Motor neuron (in vitro differentiated cells): Measurements from ENCODE around the gene EPAS1. TPM values are rescaled to one million over a fixed set of nuclear protein-coding genes. Genes with fewer than 3 reads are reported as not detected.

Experiments
- ATAC-seq, 8 experiments: fragments of 200-7000 bp; cut with Tn5 transposase; replicated peaks in 6 of 8; 2 replicates each; pipeline ENCODE4 v1.8.0; 2021; ENCODE audit warnings: mild to moderate bottlenecking in 8 of 8, moderate library complexity in 8 of 8
- H3K27ac ChIP-seq, 2 donors: fragments of 250-450 bp; sonication (Bioruptor Pico); 2 replicates each; pipeline ENCODE4 v1.9.0; 2021; ENCODE audit warnings: antibody characterized with exemption in 2 of 2, mild to moderate bottlenecking in 2 of 2, moderate library complexity in 1 of 2
- H3K4me1 ChIP-seq, 2 donors: fragments of 250-450 bp; sonication (Bioruptor Pico); replicated peaks in 1 of 2; 2 replicates each; pipeline ENCODE4 v1.6.1; 2021; ENCODE audit warnings: antibody characterized with exemption in 2 of 2, mild to moderate bottlenecking in 2 of 2, moderate library complexity in 1 of 2
- H3K4me3 ChIP-seq, 5 donors: fragments of 250-450 bp; sonication (Bioruptor Pico); 2 replicates each; pipeline ENCODE4 v1.9.0; 2021; ENCODE audit warnings: antibody characterized with exemption in 5 of 5, mild to moderate bottlenecking in 5 of 5, moderate library complexity in 4 of 5
- WGBS, 10 experiments: fragments of 450-650 bp; shearing (Covaris generic); methylation state at CpG; one replicate each; pipeline ENCODE4 v1.0.0; 2022; 5-methylcytosine and 5-hydroxymethylcytosine counted together
- in situ Hi-C, 9 experiments: fragments of 400-800 bp; cut with MboI; loops; one replicate each; pipeline ENCODE4 v1.15.0; 2021; ENCODE audit warnings: low sequenced_read_pairs in 9 of 9, low pct_unique_long_range_greater_than_20kb in 2 of 9; ENCODE audit not compliant: unreplicated experiment in 9 of 9
- total RNA-seq, 8 experiments: library from RNA; unstranded; fragments of 300-600 nt; gene quantifications; 2 replicates each; pipeline versions ENCODE4 v1.2.3 to v1.2.4, GENCODE V29; 2022

The EPAS1 gene
- total RNA-seq, 8 experiments from 2014 or later, result 0.11 to 6.9 (median 1.7) TPM

DNA sequence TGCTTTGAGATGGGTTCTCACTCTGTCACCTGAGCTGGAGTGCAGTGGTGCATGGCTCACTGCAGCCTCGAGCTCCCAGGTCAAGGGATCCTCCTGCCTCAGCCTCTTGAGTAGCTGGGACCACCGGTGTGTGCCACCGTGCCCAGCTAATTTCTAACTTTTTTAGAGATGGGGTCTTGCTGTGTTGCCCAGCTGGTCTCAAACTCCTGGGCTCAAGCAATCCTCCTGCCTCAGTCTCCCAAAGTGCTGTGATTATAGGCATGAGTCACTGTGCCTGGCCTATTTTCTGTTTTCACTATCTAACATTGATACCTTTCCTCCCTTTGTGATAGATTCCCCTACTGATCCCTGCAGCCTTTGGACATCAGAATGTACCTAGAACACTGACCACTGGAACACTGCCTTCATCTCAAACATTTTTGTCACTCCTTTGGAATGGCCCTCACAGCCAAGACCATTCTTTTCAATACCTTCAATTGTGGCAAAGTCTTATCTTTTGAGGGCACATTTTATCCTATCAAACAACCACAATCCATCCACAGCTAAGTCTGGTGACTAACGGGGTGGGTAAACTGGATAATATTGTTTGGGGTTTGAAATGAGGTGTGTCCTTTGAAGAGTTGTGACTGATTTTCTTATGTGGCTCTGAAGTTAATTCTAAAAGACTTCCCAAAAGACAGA is 43.7 kb downstream of the EPAS1 start:
- no peak overlapping the region for H3K4me3 ChIP-seq
- peaks cover 1 to 7% of the 10 kb centered on the region in 2 donors for H3K4me1 ChIP-seq
- H3K27ac ChIP-seq, result no peak overlapping the region
- in situ Hi-C loops, result no loop called here
- 62 to 100% (median 78%) methylated on average over 1 to 4 of the region's 4 CpGs; no CpG with 5 or more reads in 4 of the 10 experiments for WGBS, 10 experiments
- no peak for ATAC-seq

DNA sequence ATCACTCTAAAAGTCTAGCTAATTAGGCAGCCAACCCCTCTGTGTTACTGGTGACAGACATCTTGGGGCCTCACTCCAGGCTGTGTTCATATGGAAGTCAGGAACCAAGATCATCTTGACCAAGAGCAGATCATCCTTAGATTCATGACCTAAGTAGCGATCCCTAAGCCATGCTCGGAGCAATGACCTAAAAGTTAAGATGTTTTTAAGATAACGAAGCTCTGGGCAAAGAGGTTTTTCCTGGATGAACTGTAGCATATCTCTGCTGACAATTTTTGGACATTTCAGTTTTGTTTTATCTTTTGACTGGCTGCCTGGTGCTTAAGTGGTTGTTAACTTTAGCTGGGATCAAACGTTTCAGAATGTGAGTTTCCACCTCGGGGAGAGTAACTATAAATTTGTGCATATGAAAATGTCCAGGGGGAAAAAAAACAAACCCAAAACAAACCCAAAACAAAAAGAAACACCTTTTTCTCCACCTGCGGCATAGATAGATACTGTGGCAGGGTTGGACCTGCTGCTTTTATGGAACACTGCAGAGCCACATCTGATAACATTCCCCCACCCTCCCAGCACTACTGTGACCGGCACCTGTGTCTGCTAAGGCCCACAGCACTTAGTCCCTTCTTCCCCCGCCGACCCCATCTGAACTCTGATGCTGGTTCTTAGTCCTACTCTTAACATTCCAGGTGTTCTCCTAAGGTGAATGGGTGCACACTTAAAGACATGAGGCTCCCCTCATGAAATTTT is 45.5 kb downstream of the EPAS1 start:
- no peak for ATAC-seq
- 30 to 100% (median 74%) methylated on average over 1 to 9 of the region's 9 CpGs for WGBS, 10 experiments
- Histone ChIP-seq H3K4me1 (no peaks in the 10 kb centered on the region), H3K4me3 (no peak overlapping the region), H3K27ac (no peak overlapping the region)
- in situ Hi-C loops, result no loop called here

DNA sequence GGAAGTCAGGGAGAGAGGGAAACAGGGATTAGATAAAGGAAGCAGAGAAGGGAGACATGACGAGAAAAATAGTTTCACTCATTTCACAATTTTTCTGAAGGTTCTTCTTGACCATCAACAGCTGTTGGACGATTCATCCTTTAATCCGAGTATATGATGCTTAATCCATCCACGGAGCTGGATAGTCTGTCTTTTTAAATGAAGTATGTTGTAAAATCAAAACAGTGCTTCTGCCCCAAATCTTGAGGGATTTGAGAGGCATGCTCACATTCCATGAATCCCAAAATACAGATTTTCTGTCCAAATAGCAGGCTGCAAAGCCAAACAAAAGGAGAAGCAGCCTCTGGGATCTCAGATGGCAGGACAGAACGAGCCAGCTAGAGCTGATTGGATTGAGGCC is 47.5 kb downstream of the EPAS1 start:
- Histone ChIP-seq H3K4me3 (no peak overlapping the region), H3K27ac (no peak overlapping the region), H3K4me1 (no peaks in the 10 kb centered on the region)
- in situ Hi-C loops, result no loop called here
- ATAC-seq, result no peak
- WGBS, 10 experiments, result 11 to 88% (median 68%) methylated on average over 1 to 5 of the region's 5 CpGs; no CpG with 5 or more reads in 1 of the 10 experiments

DNA sequence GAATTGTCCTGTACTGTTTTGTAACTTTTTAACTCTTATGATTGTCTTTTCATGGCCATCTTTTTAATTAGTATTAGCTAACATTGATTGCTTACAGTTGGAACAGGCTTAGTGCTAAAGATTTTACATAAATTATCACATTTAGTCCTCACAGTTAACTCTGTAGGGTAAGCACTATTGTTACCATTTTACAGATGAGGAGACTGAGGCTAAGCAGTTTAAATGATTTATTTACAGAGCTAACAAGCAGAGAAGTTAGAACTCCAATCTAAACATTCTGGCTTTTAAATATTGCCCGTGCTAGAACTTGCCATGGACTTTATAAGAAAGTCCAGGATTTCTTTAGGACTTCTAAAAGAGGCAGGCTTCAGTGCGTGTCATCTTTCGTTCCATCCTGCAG is 48.6 kb downstream of the EPAS1 start:
- Histone ChIP-seq H3K27ac (no peak overlapping the region), H3K4me1 (no peaks in the 10 kb centered on the region), H3K4me3 (no peak overlapping the region)
- no peak for ATAC-seq
- in situ Hi-C loops, result no loop called here
- 29 to 76% (median 71%) methylated on average over 1 to 3 of the region's 3 CpGs; no CpG with 5 or more reads in 3 of the 10 experiments for WGBS, 10 experiments

DNA sequence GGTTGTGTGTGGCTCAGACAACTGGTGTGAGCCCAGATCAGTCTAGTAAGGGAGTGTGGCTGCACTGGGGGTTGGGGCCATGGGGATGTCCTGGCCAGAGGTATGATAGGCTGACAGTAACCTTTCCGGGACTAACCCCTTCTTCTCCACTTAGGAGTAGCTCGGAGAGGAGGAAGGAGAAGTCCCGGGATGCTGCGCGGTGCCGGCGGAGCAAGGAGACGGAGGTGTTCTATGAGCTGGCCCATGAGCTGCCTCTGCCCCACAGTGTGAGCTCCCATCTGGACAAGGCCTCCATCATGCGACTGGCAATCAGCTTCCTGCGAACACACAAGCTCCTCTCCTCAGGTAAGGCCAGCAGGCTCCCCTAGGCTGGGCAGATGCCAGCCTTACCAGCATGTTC is 49.5 kb downstream of the EPAS1 start:
- Histone ChIP-seq H3K4me3 (no peak overlapping the region), H3K27ac (no peak overlapping the region), H3K4me1 (no peaks in the 10 kb centered on the region)
- 94 to 100% (median 100%) methylated on average over 1 to 3 of the region's 10 CpGs; no CpG with 5 or more reads in 6 of the 10 experiments for WGBS, 10 experiments
- in situ Hi-C loops, result no loop called here
- ATAC-seq, result no peak

DNA sequence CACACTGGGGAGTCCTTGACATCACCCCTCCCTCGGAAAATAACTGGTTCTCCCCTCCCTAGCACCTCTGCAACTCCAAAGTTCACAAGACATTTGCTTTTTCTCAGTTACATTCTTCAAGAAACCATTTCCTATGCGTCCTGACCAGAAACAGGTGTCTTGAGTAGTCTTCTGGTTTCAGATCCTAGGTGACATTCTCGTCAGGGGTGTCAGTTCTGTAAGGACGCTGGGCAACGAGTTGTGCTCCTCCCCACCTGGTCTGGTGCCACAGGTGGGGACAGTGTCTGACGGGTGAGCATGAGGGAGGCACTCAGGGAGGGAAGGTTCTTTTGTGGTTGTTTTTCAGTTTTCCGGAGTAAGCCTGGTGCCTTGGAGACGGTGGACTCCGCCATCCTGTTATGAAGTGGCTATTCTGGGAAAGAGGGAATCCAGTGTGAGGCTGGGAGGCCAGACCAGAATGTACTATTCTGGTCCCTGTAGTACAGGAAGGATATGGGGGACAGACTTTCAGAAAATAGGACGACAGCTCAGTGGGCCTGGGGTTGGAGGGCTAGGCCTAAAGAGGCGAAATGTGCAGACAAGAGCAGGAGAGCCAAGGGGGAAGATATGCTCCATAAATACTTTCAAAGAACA is 50.6 kb downstream of the EPAS1 start:
- WGBS, 10 experiments, result 65 to 100% (median 83%) methylated on average over 1 to 10 of the region's 11 CpGs; no CpG with 5 or more reads in 1 of the 10 experiments
- in situ Hi-C loops, result no loop called here
- Histone ChIP-seq H3K4me1 (no peaks in the 10 kb centered on the region), H3K4me3 (no peak overlapping the region), H3K27ac (no peak overlapping the region)
- ATAC-seq, result no peak

DNA sequence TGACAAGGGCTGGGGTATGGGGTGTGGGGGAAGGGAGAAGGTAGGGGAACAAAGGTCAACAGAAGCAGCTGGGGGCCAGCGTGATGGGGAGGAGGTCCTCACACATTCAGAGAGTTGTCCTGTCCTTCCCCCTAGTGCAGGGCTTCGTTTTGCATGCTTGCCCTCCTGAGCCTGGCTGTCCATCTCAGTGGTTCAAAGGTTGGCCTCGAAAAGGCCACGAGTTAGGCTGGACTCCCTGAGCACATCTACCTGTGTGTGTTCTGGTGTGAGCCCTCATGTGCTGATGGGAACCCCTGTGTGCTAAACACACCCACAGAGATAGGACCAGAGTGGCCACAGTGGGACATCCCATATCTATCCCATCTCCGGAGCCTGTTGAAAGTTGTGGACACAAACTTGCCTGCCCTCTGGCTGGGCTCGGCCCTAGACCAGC is 51.9 kb downstream of the EPAS1 start:
- Histone ChIP-seq H3K4me1 (no peaks in the 10 kb centered on the region), H3K27ac (no peak overlapping the region), H3K4me3 (no peak overlapping the region)
- in situ Hi-C loops, result no loop called here
- ATAC-seq, result no peak
- WGBS, 10 experiments, result 20 to 100% (median 84%) methylated on average over 1 to 5 of the region's 6 CpGs; no CpG with 5 or more reads in 5 of the 10 experiments

DNA sequence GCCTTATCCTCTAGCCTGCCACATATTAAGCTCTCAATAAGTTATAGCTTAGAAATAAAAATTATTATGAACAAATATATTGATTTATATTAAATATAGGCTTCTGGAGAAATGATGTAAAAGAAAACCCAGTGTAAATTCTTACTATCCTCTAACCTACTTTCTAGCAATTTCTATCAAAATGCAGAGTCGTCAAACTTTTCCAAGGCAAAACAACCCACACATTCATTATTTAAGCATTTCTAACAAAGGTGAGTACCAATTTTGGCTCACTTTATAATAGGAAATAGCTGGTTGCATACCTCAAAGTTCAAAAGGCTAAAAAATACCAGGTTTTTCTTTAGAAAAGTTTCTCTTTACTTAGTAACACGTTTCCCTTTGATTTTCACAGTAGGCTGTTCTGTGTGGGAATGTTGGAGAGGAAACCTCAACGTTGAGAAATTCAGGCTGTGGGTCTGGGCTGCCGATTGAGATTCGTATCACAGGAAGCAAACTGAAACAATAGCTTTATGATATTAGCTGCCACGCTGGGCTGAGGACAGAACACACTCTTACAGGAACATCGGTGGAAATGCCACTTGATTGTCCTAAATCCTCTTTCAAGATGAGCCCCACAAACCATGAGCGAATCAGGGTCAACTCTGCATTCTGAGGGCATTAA is 53.0 kb downstream of the EPAS1 start:
- WGBS, 10 experiments, result 50 to 100% (median 79%) methylated on average over 1 to 7 of the region's 8 CpGs
- ATAC-seq, result no peak
- Histone ChIP-seq H3K4me1 (no peaks in the 10 kb centered on the region), H3K4me3 (no peak overlapping the region), H3K27ac (no peak overlapping the region)
- in situ Hi-C loops, result loop anchor here in 1 of 9 experiments (25.0 kb wide), 1 partner anchor 338 kb away; no protein-coding TSS in a partner anchor

DNA sequence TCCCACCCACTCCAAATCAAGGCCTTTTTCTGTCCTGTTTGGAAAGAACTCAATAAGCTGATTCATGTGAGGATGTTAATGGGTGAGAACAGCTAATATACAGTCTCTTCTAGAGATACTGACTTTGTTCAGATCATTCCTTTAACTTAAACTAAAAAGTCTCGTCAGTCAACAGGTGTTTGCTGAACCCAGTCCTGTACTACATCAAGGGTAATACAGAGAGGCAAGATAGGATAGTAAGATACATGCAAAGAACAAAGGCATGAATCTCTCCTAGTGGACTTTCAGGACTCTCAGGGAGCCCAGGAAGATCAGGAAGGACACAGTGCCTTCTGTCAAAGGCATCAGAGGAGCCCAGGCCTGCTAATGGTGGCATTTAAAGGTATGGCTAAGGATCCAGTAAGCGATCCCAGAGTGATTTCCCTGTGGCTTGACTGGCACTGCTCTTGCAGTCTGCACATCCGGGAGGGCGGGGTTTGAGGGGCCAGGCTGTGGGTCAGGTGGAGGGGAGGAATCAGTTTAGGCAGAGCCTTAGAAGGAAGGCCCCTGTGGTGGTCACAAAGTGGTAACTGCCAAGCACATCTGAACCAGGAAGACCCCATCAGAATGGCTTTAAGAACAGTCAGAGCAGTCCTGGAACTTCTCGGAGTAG is 54.0 kb downstream of the EPAS1 start:
- Histone ChIP-seq H3K4me1 (no peaks in the 10 kb centered on the region), H3K27ac (no peak overlapping the region), H3K4me3 (no peak overlapping the region)
- 60 to 100% (median 83%) methylated on average over 1 to 2 of the region's 5 CpGs; no CpG with 5 or more reads in 6 of the 10 experiments for WGBS, 10 experiments
- no peak for ATAC-seq
- in situ Hi-C loops, result loop anchor here in 1 of 9 experiments (25.0 kb wide), 1 partner anchor 339 kb away; no protein-coding TSS in a partner anchor

DNA sequence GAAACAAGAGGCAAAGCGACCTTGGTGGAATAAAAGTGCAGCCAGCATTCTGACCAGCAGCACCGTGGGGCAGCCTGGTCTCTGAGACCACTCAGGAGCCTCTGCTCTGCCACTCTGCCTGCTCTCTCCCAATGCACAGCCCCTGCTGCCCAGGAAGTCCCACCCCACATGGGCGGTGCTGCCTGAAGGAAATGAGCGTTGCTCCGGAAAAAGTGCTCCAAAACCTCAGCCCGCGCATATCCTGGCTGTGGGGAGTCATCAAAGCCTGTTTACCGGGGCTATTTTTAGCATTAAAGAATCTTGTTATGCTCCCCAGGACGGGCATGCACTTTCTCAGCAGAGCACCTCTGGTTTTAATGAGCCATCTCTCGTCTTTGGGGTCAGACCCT is 54.5 kb downstream of the EPAS1 start:
- WGBS, 10 experiments, result 60 to 86% (median 83%) methylated on average over 1 to 5 of the region's 10 CpGs; no CpG with 5 or more reads in 5 of the 10 experiments
- Histone ChIP-seq H3K4me3 (no peak overlapping the region), H3K4me1 (no peaks in the 10 kb centered on the region), H3K27ac (no peak overlapping the region)
- in situ Hi-C loops, result loop anchor here in 1 of 9 experiments (25.0 kb wide), 1 partner anchor 339 kb away; no protein-coding TSS in a partner anchor
- ATAC-seq, result no peak

DNA sequence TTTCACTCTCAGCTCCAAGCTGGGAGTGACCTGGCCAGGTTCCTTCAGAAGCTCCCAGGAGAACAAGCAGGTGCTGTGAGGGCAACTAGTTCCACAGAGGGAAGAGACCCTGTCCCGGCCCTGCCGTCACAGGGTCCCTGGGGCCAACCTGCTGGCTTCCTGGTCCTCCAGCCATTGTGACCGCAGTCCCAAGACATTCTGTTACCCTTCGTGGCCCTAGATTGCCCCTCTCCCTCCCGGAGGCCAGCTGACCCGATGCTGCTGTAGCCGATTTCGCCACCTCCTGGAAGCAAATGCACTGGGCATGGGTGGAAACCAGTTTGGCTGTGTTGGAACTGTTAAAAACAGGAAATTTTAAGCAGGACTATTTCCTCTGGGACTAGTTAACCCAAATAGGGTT is 55.4 kb downstream of the EPAS1 start:
- WGBS, 10 experiments, result 87 to 97% (median 95%) methylated on average over 3 to 6 of the region's 8 CpGs; no CpG with 5 or more reads in 6 of the 10 experiments
- H3K4me3 ChIP-seq, result no peak overlapping the region
- ATAC-seq, result no peak
- H3K27ac ChIP-seq, result no peak overlapping the region
- in situ Hi-C loops, result loop anchor here in 1 of 9 experiments (25.0 kb wide), 1 partner anchor 340 kb away; no protein-coding TSS in a partner anchor
- H3K4me1 ChIP-seq, result no peaks in the 10 kb centered on the region

DNA sequence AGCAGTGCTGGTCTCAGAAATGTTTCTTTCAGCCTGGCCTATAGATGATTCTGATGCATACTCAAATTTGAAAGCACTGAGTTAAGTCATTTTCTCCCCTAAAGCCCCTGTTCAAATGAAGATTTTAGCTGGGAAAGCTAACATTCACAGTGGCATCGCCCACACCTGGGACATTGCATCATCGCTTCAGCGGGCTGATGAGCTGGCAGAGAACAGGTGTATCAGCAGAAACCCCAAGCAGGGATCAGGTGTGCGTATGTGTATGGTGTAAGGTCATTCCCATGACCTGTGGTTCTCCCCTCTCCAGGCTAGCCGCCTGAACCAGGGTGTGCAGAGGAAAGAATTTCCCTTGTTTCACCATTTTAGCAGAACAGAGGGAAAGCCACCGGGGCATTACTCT is 56.3 kb downstream of the EPAS1 start:
- ATAC-seq, result no peak

More for the DNA sequence above, 56.3 kb downstream of the EPAS1 start:
- H3K4me1 ChIP-seq, result no peaks in the 10 kb centered on the region
- WGBS, 10 experiments, result 89 to 100% (median 98%) methylated on average over 1 to 5 of the region's 6 CpGs; no CpG with 5 or more reads in 4 of the 10 experiments
- in situ Hi-C loops, result loop anchor here in 1 of 9 experiments (25.0 kb wide), 1 partner anchor 341 kb away; no protein-coding TSS in a partner anchor
- H3K27ac ChIP-seq, result no peak overlapping the region
- H3K4me3 ChIP-seq, result no peak overlapping the region
